Liver (tissue), 9 donors: ENCODE measurements around the gene HPS5. TPM values are rescaled to one million over a fixed set of nuclear protein-coding genes. Genes with fewer than 3 reads are reported as not detected.

Experiments used
- DNase-seq: peaks from one replicate; pipeline ENCODE4 v3.0.0-alpha.2; 2017; ENCODE audit warnings: low spot score
- H3K27ac ChIP-seq, 2 donors: one replicate each; pipeline ENCODE4 v1.7.0; 2013; ENCODE audit warnings: inconsistent platforms in 2 of 2, low read length in 2 of 2, control low read depth in 1 of 2, low read depth in 1 of 2, mild to moderate bottlenecking in 1 of 2
- H3K27me3 ChIP-seq, 4 donors: one replicate each; pipeline versions ENCODE4 v1.6.1 to v1.7.0; 2013; ENCODE audit warnings: low read length in 3 of 4, inconsistent platforms in 1 of 4, mild to moderate bottlenecking in 1 of 4, moderate library complexity in 1 of 4; ENCODE audit not compliant: control insufficient read depth in 4 of 4, insufficient read depth in 4 of 4
- H3K36me3 ChIP-seq, 4 donors: one replicate each; pipeline versions ENCODE4 v1.6.1 to v1.7.0; 2013; ENCODE audit warnings: low read length in 3 of 4, mild to moderate bottlenecking in 3 of 4, low read depth in 1 of 4, moderate library complexity in 1 of 4; ENCODE audit not compliant: control insufficient read depth in 4 of 4, insufficient read depth in 3 of 4
- H3K4me1 ChIP-seq, 4 donors: one replicate each; pipeline versions ENCODE4 v1.6.1 to v1.7.0; 2013; ENCODE audit warnings: low read length in 3 of 4, mild to moderate bottlenecking in 3 of 4, moderate library complexity in 1 of 4; ENCODE audit not compliant: control insufficient read depth in 4 of 4, insufficient read depth in 4 of 4
- H3K4me3 ChIP-seq, 3 donors: one replicate each; pipeline versions ENCODE4 v1.6.1 to v1.7.0; 2013; ENCODE audit warnings: low read length in 3 of 3, control low read depth in 1 of 3, low read depth in 1 of 3, mild to moderate bottlenecking in 1 of 3
- H3K9ac ChIP-seq, 2 donors: one replicate each; pipeline ENCODE4 v1.7.0; 2013; ENCODE audit warnings: low read length in 2 of 2, mild to moderate bottlenecking in 2 of 2, moderate library complexity in 2 of 2, control low read depth in 1 of 2, low read depth in 1 of 2
- H3K9me3 ChIP-seq, 4 donors: one replicate each; pipeline versions ENCODE4 v1.6.1 to v1.7.0; 2013; ENCODE audit warnings: low read length in 3 of 4; ENCODE audit not compliant: control insufficient read depth in 4 of 4
- EGR1 ChIP-seq, 2 donors: IDR thresholded peaks; 2 replicates each; pipeline ENCODE4 v1.6.1; 2016 to 2018; ENCODE audit warnings: antibody characterized with exemption in 2 of 2, low read depth in 2 of 2
- FOXA1 ChIP-seq: IDR thresholded peaks from 2 replicates; pipeline ENCODE4 v1.6.1; 2016; ENCODE audit warnings: antibody characterized with exemption
- FOXA2 ChIP-seq: IDR thresholded peaks from 2 replicates; pipeline ENCODE4 v1.6.1; 2016; ENCODE audit warnings: antibody characterized with exemption
- GABPA ChIP-seq, 2 donors: IDR thresholded peaks in 1 of 2; conservative IDR thresholded peaks in 1 of 2; 2 replicates each; pipeline ENCODE4 v1.6.1; 2016; ENCODE audit warnings: antibody characterized with exemption in 2 of 2, mild to moderate bottlenecking in 1 of 2, moderate library complexity in 1 of 2
- HNF4A ChIP-seq, 2 donors: conservative IDR thresholded peaks; 2 replicates each; pipeline ENCODE4 v1.6.1; 2016; ENCODE audit warnings: antibody characterized with exemption in 2 of 2, mild to moderate bottlenecking in 2 of 2
- HNF4G ChIP-seq: IDR thresholded peaks from 2 replicates; pipeline ENCODE4 v1.6.1; 2016; ENCODE audit warnings: antibody characterized with exemption
- JUND ChIP-seq, 2 donors: IDR thresholded peaks; 2 replicates each; pipeline ENCODE4 v1.6.1; 2016; ENCODE audit warnings: antibody characterized with exemption in 2 of 2
- NR2F2 ChIP-seq: IDR thresholded peaks from 2 replicates; pipeline ENCODE4 v1.6.1; 2016; ENCODE audit warnings: antibody characterized with exemption
- RAD21 ChIP-seq, 2 donors: IDR thresholded peaks; 2 replicates each; pipeline ENCODE4 v1.6.1; 2016; ENCODE audit warnings: antibody characterized with exemption in 2 of 2, mild to moderate bottlenecking in 2 of 2
- RXRA ChIP-seq, 2 donors: IDR thresholded peaks; 2 replicates each; pipeline ENCODE4 v1.6.1; 2017 to 2018; ENCODE audit warnings: antibody characterized with exemption in 2 of 2, mild to moderate bottlenecking in 1 of 2
- SP1 ChIP-seq: IDR thresholded peaks from 2 replicates; pipeline ENCODE4 v1.6.1; 2018; ENCODE audit warnings: antibody characterized with exemption, mild to moderate bottlenecking
- TAF1 ChIP-seq: conservative IDR thresholded peaks from 2 replicates; pipeline ENCODE4 v1.6.1; 2016; ENCODE audit warnings: antibody characterized with exemption, mild to moderate bottlenecking
- YY1 ChIP-seq: IDR thresholded peaks from 2 replicates; pipeline ENCODE4 v1.6.1; 2016; ENCODE audit warnings: antibody characterized with exemption, mild to moderate bottlenecking
- WGBS: extraction: QIAGEN DNeasy Blood & Tissue Kit; methylation state at CpG from one replicate; pipeline ENCODE4 v1.1.7; 2013; 5-methylcytosine and 5-hydroxymethylcytosine counted together
- polyA plus RNA-seq, 2 donors: library from polyadenylated mRNA; stranded (reverse) in 1 of 2; unstranded in 1 of 2; fragments of 200-250 nt in 1 of 2; fragments of >200 nt in 1 of 2; fragmentation: Nextera tagmentation in 1 of 2; extraction: Ambion mirVana in 1 of 2; gene quantifications; one replicate each; pipeline versions ENCODE4 v1.2.1 to v1.2.3, GENCODE V29; 2013 to 2015
- total RNA-seq, 2 donors: library from RNA; depleted of rRNA; stranded (reverse); fragments of >200 nt; gene quantifications; one replicate each; pipeline ENCODE4 v1.2.3, GENCODE V29; 2014
- TF ChIP-seq, protein P1 (sequence below): IDR thresholded peaks from 2 replicates; pipeline ENCODE4 v1.6.1; 2016; ENCODE audit warnings: antibody characterized with exemption
- TF ChIP-seq, protein P2 (sequence below): fragments of 150-350 bp; IDR thresholded peaks from 2 replicates; pipeline ENCODE4 v1.5.1; 2017; ENCODE audit warnings: improper control_type of control experiment, low read depth, low read length; ENCODE audit not compliant: missing input control
- TF ChIP-seq, protein P3 (sequence below): IDR thresholded peaks from 2 replicates; pipeline ENCODE4 v1.6.1; 2016; ENCODE audit warnings: antibody characterized with exemption, mild to moderate bottlenecking
- TF ChIP-seq, protein P4 (sequence below): IDR thresholded peaks from 2 replicates; pipeline ENCODE4 v1.6.1; 2016; ENCODE audit warnings: antibody characterized with exemption
- TF ChIP-seq, protein P5 (sequence below): IDR thresholded peaks from 2 replicates; pipeline ENCODE4 v1.6.1; 2016; ENCODE audit warnings: antibody characterized with exemption
- donor health status: healthy.
- donor health status: healthy.
- donor health status: healthy.
- donor health status: healthy.
- donor health status: healthy.

HPS5 gene
- total and polyA plus RNA-seq, 4 donors, result 15.7 to 134 (median 24.2) TPM

DNA sequence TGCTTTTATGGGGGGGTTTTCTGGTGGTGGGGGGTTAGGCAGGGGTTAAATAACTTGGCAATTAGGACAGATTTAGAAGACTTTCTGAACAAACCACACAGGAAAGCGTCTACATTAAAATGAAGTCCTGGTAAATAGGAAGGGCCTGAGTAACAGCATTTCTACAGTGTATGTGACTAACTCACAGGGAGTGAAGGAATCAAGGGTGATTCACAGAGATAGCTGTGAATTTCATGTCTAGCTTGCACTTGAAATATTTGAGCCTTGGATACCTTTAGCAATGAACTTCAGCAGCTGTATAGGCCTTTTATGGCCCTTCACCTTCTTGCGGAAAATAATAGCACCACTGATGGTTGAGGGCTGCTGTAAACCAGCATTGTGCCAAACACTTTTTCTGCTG is 46.3 kb upstream of the HPS5 start:
- Histone ChIP-seq H3K27me3 (no peaks in the 10 kb centered on the region), H3K4me3 (no peak overlapping the region), H3K4me1 (no peaks in the 10 kb centered on the region), H3K36me3 (peaks cover 4 to 37% (median 29%) of the 10 kb centered on the region in 4 donors), H3K27ac (no peak overlapping the region), H3K9ac (no peak overlapping the region), H3K9me3 (no peaks in the 10 kb centered on the region)
- WGBS, result 84% methylated on average over 2 of the region's 2 CpGs
- TF ChIP-seq NR2F2 (no peak), TAF1 (no peak), RXRA (IDR thresholded peaks at IDR 0.05) (no peak), SP1 (no peak), FOXA1 (no peak), RAD21 (IDR thresholded peaks at IDR 0.05) (no peak), HNF4A (conservative IDR thresholded peaks at IDR 0.05) (no peak), GABPA (IDR thresholded peaks at IDR 0.05 in 1 of 2, conservative IDR thresholded peaks at IDR 0.05 in 1 of 2) (no peak), FOXA2 (no peak), JUND (IDR thresholded peaks at IDR 0.05) (no peak)
- TF ChIP-seq, protein P1, sequence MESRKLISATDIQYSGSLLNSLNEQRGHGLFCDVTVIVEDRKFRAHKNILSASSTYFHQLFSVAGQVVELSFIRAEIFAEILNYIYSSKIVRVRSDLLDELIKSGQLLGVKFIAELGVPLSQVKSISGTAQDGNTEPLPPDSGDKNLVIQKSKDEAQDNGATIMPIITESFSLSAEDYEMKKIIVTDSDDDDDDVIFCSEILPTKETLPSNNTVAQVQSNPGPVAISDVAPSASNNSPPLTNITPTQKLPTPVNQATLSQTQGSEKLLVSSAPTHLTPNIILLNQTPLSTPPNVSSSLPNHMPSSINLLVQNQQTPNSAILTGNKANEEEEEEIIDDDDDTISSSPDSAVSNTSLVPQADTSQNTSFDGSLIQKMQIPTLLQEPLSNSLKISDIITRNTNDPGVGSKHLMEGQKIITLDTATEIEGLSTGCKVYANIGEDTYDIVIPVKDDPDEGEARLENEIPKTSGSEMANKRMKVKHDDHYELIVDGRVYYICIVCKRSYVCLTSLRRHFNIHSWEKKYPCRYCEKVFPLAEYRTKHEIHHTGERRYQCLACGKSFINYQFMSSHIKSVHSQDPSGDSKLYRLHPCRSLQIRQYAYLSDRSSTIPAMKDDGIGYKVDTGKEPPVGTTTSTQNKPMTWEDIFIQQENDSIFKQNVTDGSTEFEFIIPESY, result no peak
- TF ChIP-seq, protein P2, sequence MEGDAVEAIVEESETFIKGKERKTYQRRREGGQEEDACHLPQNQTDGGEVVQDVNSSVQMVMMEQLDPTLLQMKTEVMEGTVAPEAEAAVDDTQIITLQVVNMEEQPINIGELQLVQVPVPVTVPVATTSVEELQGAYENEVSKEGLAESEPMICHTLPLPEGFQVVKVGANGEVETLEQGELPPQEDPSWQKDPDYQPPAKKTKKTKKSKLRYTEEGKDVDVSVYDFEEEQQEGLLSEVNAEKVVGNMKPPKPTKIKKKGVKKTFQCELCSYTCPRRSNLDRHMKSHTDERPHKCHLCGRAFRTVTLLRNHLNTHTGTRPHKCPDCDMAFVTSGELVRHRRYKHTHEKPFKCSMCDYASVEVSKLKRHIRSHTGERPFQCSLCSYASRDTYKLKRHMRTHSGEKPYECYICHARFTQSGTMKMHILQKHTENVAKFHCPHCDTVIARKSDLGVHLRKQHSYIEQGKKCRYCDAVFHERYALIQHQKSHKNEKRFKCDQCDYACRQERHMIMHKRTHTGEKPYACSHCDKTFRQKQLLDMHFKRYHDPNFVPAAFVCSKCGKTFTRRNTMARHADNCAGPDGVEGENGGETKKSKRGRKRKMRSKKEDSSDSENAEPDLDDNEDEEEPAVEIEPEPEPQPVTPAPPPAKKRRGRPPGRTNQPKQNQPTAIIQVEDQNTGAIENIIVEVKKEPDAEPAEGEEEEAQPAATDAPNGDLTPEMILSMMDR, result no peak
- TF ChIP-seq, protein P3, sequence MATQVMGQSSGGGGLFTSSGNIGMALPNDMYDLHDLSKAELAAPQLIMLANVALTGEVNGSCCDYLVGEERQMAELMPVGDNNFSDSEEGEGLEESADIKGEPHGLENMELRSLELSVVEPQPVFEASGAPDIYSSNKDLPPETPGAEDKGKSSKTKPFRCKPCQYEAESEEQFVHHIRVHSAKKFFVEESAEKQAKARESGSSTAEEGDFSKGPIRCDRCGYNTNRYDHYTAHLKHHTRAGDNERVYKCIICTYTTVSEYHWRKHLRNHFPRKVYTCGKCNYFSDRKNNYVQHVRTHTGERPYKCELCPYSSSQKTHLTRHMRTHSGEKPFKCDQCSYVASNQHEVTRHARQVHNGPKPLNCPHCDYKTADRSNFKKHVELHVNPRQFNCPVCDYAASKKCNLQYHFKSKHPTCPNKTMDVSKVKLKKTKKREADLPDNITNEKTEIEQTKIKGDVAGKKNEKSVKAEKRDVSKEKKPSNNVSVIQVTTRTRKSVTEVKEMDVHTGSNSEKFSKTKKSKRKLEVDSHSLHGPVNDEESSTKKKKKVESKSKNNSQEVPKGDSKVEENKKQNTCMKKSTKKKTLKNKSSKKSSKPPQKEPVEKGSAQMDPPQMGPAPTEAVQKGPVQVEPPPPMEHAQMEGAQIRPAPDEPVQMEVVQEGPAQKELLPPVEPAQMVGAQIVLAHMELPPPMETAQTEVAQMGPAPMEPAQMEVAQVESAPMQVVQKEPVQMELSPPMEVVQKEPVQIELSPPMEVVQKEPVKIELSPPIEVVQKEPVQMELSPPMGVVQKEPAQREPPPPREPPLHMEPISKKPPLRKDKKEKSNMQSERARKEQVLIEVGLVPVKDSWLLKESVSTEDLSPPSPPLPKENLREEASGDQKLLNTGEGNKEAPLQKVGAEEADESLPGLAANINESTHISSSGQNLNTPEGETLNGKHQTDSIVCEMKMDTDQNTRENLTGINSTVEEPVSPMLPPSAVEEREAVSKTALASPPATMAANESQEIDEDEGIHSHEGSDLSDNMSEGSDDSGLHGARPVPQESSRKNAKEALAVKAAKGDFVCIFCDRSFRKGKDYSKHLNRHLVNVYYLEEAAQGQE, result no peak
- TF ChIP-seq, protein P4, sequence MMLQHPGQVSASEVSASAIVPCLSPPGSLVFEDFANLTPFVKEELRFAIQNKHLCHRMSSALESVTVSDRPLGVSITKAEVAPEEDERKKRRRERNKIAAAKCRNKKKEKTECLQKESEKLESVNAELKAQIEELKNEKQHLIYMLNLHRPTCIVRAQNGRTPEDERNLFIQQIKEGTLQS, result no peak
- TF ChIP-seq, protein P5, sequence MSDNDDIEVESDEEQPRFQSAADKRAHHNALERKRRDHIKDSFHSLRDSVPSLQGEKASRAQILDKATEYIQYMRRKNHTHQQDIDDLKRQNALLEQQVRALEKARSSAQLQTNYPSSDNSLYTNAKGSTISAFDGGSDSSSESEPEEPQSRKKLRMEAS, result no peak
- no peak for DNase-seq

DNA sequence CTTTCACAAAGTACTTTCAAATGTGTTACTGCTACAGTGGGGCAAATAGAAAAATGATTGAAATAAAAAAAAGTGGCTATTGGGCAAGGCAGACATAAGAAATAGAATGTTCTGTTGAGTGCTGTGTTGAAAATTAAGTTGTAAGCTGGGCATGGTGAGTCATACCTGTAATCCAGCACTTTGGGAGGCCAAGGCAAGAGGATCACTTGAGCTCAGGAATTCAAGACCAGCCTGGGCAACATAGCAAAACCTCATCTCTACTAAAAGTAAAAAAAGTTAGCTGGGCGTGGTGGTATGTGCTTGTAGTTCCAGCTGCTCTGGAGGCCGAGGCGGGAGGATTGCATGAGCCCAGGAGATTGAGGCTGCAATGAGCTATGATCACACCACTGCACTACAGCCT is 45.5 kb upstream of the HPS5 start:
- peaks cover 5 to 39% (median 33%) of the 10 kb centered on the region in 4 donors for H3K36me3 ChIP-seq
- WGBS, result 94% methylated on average over 3 of the region's 3 CpGs
- no peaks in the 10 kb centered on the region for H3K4me1 ChIP-seq
- no peaks in the 10 kb centered on the region for H3K27me3 ChIP-seq
- no peak overlapping the region for H3K4me3 ChIP-seq
- no peak overlapping the region for H3K9ac ChIP-seq
- H3K9me3 ChIP-seq, result no peaks in the 10 kb centered on the region
- H3K27ac ChIP-seq, result no peak overlapping the region
- no peak for TF ChIP-seq HNF4A (conservative IDR thresholded peaks at IDR 0.05)
- TF ChIP-seq GABPA (IDR thresholded peaks at IDR 0.05 in 1 of 2, conservative IDR thresholded peaks at IDR 0.05 in 1 of 2), result no peak
- TF ChIP-seq NR2F2, result no peak
- no peak for TF ChIP-seq TAF1
- TF ChIP-seq, protein P3, result no peak
- TF ChIP-seq, protein P5, result no peak
- TF ChIP-seq EGR1 (IDR thresholded peaks at IDR 0.05; ENCODE audit: low read depth in 2 of 2), result no peak
- TF ChIP-seq YY1, result no peak
- TF ChIP-seq JUND (IDR thresholded peaks at IDR 0.05), result no peak
- TF ChIP-seq HNF4G, result no peak
- no peak for TF ChIP-seq FOXA2
- DNase-seq, result no peak
